GM12891 (cell line): ENCODE measurements around the gene ACSS1.

Experiments used
- DNase-seq: peaks from one replicate; pipeline ENCODE4 v3.0.0; 2011; ENCODE audit warnings: low spot score; ENCODE audit not compliant: insufficient read length
- FAIRE-seq: peaks from 2 replicates; lab custom pipeline; 2011; peaks lifted over from hg19 to GRCh38; lab: Jason Lieb, UNC
- PAX5 ChIP-seq: IDR thresholded peaks from 2 replicates; pipeline ENCODE4 v1.6.1; 2011; ENCODE audit warnings: low read length, moderate library complexity, mild to moderate bottlenecking; ENCODE audit not compliant: insufficient read depth, severe bottlenecking
- POLR2A ChIP-seq: IDR thresholded peaks from 2 replicates; pipeline ENCODE4 v1.6.1; 2011; ENCODE audit warnings: low read depth, low read length, control low read depth
- POLR2AphosphoS5 ChIP-seq: IDR thresholded peaks from 2 replicates; pipeline ENCODE4 v1.6.1; 2011; ENCODE audit warnings: low read depth, low read length, control low read depth
- POU2F2 ChIP-seq: IDR thresholded peaks from 2 replicates; pipeline ENCODE4 v1.6.1; 2011; ENCODE audit warnings: low read depth, mild to moderate bottlenecking, control low read depth, low read length, moderate library complexity
- SPI1 ChIP-seq: IDR thresholded peaks from 2 replicates; pipeline ENCODE4 v1.6.1; 2011; ENCODE audit warnings: low read depth, low read length, control low read depth
- TAF1 ChIP-seq: IDR thresholded peaks from 2 replicates; pipeline ENCODE4 v1.6.1; 2011; ENCODE audit warnings: low read depth, low read length, control low read depth

ACSS1 gene

DNA sequence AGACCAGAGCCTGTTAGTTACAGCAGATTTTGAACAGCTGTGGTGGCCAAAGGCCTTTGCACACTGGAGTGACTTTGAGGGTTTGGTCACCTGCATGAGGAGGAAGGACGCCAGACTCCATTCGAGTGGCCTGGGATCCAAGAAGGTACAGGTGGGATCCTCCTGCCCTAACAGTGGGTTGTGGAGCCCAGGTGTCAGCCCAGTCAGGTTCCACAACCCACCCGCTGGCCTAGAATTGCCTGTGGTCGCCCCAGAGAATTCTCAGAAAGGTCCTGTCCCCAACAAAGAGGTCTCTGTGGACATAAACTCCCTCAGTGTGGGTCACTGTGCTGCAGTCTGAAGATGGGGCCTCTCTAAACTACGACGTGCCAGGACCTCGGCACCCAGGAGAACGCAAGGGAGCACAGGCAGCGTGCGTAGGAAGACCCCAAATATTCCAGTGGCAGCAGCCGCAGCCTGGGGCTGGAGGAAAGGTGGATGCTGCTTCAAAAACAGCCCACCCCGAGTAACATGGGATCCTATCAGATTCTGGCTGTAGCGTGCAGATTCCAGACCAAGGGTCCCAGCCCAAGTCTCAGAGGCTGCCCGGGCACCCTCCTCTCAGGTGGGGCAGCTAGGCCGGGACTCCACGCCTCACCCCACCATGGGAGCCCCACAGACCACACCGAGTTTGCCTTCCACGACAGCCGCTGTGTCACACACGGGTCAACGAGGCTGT is 16.0 kb downstream of the ACSS1 start:
- DNase-seq (no peak), FAIRE-seq (no peak)
- no peak for TF ChIP-seq POU2F2
- TF ChIP-seq POLR2AphosphoS5 = no peak
- no peak for TF ChIP-seq POLR2A
- no peak for TF ChIP-seq SPI1
- no peak for TF ChIP-seq PAX5
- TF ChIP-seq TAF1 = no peak

DNA sequence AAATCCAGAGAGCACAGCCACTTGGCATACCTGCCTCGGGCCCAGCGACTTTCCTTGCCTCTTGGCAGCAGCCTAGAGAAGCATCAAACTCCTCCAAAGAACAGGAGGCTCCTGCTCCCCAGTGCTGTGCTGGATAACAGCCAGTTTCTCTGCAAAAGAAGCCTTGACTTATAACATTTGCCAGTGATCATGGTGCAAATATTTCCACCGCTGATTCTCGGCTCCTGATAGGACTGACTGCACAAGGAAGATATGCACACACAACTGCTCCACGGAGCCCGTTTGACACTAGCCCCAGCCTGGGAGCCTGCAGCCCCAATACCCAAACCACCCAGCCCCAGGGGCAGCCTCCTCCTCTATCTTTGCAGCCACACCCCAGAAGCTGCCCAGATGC is 17.5 kb downstream of the ACSS1 start:
- TF ChIP-seq POLR2A (no peak), PAX5 (no peak), POLR2AphosphoS5 (no peak), SPI1 (no peak), TAF1 (no peak), POU2F2 (no peak)
- FAIRE-seq (no peak), DNase-seq (no peak)

DNA sequence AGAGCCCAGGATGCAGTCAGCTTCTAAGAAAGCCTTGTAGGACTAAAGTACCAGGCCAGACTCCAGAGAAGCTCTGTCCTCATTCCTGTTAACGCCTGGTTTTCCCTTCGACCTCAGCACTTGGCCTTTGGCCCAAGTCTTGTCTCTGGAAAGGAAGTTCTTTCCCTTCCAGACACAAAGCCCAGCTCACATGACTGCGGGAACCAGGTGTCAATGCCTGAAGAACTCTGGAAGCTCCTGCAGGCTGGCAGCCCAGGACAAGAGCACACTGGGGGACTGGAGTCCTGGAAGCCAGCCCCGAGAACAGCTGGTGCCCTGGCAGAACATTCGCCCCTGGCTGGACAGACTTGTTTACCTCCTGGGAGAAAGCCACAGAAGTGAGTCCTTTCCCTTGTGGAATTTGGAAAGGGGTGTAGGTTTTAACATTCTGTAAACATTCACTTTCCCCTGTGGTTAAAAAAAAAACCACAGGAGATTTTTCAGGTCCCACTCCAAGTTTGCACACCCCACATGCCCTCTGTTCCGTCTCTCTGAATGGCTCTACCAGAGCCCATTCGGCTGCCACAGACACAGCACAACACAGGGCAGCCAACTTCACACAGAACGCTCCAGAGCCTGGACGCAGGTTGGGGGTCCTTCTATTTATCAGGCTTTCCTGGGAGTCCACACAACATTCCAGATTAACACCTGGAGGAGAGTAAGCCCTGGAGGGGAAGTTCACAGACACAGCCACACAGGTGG is 18.1 kb downstream of the ACSS1 start:
- no peak for FAIRE-seq
- DNase-seq = no peak
- TF ChIP-seq POLR2A = no peak
- no peak for TF ChIP-seq TAF1

DNA sequence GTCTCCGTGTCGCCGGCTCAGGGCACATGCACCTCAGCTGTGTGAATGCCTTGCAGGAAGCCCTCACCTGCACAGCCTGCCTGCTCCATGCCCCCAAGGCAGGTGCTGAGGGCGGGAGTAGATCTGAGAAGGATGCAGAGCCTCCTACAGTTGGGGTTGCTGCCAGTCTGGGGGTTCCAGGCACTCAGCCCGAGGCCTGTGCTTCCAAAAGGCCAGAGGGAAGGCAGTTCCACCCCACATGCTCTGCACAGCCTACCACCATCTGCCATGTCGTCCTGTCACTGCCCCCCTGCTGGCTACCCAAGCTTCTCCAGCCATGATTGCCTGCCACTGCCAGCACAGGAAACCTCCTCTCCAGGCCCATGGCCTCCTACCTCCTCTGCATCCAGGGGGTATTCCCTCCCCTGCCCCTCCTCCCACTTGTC is 19.3 kb downstream of the ACSS1 start:
- TF ChIP-seq POLR2AphosphoS5 (no peak), SPI1 (no peak), TAF1 (no peak), PAX5 (no peak), POU2F2 (no peak), POLR2A (no peak)
- DNase-seq (no peak), FAIRE-seq (no peak)

DNA sequence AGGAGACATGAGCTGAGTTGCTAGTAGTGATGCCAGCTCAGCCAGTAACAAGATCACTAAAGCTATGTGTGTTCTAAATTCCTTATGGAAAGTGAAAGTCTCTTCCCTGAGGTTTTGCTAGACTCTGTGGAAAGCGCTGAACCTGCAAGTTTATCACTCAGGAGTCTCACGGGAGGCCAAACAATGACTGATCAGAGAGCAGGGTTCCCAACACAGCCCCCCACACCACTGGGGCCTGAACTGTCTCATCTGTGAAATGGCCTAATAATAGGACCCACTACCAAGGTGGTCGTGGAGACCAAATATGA is 19.9 kb downstream of the ACSS1 start:
- TF ChIP-seq POU2F2 (no peak), PAX5 (no peak), POLR2AphosphoS5 (no peak), POLR2A (no peak), SPI1 (no peak), TAF1 (no peak)
- FAIRE-seq = no peak
- no peak for DNase-seq

DNA sequence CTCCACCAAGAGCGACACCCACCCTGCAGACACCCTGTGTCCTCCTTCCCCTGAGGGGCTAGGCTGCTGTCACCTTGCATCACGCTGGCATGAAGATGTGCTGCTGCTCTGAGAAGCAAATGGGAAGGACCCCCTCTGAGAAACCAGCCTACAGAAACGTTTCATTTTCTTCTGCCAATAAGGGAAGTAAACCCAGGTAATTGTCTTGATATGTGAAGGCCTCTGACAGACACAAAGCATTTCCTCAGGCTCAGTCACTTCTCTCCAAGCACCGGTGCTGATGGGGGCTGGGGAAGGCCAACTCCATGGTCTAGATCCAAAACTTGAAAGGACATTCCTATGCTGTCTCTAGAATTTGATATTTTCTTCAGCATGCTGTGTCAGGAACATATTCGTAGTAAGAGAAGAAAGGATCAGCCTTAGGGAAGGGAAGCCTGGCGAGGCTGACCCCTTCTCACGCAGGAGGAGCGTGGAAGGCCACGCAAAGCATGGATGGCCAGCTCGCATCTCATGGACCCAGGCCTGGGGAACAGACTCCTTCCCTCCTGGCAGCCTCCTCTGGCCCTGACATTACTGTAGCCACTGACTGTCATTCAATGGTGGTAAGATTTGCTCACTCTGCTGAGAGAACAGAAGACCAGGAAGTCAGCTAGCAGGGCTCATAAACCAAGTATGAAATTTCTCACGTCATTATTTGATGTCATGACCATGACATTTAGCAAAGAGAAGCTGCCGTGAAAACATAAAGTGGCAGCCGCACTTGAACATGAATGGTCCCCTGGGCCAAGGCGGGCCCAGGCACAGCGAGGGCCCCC is 20.4 kb downstream of the ACSS1 start:
- no peak for FAIRE-seq
- TF ChIP-seq POLR2AphosphoS5 = no peak
- TF ChIP-seq SPI1 = no peak
- no peak for TF ChIP-seq POLR2A
- TF ChIP-seq PAX5 = no peak
- no peak for TF ChIP-seq TAF1
- TF ChIP-seq POU2F2 = no peak
- DNase-seq = no peak

DNA sequence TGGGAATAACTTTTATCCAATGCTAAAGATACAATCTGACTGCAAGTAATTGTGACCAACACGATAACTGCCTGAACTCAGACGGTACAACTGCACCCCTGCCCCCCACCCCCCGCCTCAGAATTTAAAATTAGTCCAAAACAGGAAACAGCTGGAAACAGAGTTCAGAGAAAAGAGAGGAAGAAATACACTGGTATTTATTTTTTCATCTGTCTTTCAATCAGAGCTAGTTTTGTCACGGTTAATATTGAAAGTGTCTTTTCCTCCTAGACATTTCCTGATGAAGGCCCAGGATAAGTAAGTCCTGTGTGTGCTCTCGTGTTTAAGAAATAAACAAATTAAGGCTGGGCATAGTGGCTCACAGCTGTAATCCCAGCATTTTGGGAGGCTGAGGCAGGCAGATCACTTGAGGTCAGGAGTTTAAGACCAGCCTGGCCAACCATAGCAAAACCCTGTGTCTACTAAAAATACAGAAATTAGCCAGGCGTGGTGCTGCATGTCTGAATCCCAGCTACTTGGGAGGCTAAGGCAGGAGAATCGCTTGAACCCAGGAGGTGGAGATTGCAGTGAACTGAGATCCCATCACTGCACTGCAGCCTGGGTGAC is 21.5 kb downstream of the ACSS1 start:
- FAIRE-seq (no peak), DNase-seq (no peak)
- no peak for TF ChIP-seq POLR2A

DNA sequence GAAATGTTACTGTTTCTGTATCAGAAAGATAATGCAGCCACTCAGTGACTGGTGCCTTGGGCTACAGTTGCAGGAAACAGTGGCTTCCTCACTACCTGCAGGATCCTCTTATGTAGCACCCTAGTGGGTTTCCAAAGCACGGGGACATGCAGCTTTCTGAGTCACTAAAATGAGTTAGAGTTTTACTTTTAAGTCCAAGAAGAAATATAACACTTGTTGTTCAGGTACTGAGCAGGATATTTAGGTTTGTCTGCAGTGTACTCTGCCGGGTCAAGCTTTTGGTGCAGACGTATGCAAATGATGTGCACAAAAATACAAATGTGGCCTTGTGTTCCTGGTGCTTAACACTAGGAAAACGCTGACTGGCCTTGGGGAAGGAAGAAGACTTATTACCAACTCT is 22.0 kb downstream of the ACSS1 start:
- FAIRE-seq (peak; percentile 81), DNase-seq (no peak)
- TF ChIP-seq POU2F2 = peak; percentile 81; the same call in 1 of the 2 replicates
- no peak for TF ChIP-seq POLR2AphosphoS5

DNA sequence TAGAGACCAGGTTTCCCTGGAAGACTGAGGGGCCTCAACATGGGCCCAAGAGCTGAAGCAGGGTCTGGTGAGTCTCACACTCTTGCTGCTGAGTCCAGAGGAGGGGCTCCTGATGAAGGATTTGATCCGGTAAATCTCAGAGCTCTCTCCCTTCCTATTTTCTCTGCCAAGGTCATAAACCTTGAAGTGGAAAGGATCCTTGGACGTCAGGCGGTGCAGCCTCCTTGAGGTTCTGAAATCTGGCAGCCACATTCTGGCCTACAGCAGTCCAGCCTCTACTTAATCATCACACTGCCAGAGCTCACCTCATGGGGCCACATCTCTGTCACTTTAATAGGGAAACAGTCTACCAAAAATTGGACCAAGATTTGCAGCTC is 24.0 kb downstream of the ACSS1 start:
- FAIRE-seq (no peak), DNase-seq (no peak)
- no peak for TF ChIP-seq SPI1
- TF ChIP-seq TAF1 = no peak
- TF ChIP-seq POLR2A = no peak
- TF ChIP-seq POU2F2 = no peak
- no peak for TF ChIP-seq PAX5
- TF ChIP-seq POLR2AphosphoS5 = no peak
